Suppressor macrophage treated with lipopolysaccharide for 1 hour (primary cell): Measurements from ENCODE around the gene PEF1.

Source experiments
- DNase-seq, 3 donors: peaks; one replicate each; pipeline ENCODE4 v3.0.0-alpha.2; 2020 to 2022

PEF1 gene

DNA sequence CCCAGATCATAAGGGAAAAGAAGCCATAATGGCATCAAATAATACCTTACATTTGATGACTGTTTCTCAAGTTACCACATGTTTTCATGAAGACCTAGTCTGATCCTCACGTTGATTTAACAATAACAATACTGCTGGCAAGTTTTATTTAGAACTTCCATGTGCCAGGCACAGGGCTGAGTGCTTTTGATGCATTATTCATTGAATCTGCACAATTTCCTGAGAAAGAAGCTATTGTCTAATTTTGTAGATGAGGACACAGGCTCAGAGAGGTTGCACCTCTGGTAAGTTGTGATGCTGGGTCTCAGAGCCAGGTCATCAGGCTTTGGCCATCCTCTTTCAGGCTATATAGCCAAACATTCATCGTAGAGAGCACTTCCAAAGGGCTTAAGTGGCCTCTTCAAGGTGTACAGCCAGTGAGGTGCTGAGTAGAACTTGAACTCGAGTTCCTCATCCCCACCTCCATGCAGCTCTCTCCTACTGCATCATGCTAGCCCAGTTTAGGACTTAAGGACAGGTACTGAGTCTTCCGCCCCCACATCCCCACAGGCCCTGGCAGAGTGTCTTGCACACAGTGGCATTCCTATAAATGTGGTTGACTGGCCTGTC, 8.3 kb upstream of the PEF1 start:
- no peak for DNase-seq

GRCh38 chr1:31651766-31652165, 7.1 kb upstream of the PEF1 start:
- no peak for DNase-seq

DNA sequence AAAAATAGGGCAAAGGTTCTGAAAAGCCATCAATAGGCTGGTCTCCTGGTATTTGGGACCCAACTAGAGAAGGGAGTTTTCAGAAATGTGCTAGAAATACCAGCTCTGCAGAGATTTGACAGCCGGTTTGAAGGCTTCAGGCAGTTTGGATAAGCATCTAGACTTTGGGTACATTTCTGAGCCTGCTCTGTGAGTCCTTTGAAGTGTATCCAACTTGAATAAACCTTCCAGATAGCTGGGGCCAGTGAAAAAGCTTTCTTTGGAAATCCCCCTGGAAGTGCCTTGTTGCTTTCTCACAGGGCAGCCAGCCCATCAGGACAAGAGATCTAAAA, 6.4 kb upstream of the PEF1 start:
- peak in 1 of 3 donors; percentile 17 for DNase-seq

GRCh38 chr1:31650161-31651088, 5.7 kb upstream of the PEF1 start:
- DNase-seq = no peak

DNA sequence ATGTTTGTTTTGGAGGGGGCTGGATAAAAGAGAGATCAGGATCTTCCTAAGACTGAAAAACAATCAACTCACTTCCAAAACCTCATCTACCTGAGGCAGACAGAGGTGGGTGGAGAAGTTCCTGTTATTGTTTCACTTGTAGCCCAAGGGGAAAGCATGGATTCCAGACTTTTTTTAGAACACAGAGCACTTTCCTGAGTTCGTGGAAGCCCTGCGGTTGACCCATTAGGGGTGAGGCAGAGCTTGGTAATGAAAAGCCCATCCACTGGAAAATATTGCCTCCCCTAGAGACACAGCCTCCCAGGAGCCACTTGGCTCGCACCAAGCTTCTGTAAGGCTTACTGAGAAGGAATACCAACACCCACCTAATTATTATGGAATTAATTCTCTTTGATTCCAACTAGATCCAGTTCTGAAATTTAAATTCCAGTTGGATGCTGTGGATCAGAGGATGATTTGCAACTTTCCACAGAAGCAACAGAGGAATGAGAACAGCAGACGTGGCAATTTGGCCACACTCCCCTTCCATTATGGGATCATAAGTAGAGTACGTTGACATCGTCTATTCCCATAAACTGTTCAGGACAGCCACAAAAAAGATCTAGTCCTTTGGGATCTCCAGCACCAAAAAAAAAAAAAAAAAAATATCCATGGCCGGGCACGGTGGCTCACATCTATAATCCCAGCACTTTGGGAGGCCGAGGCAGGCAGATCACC, 4.1 kb upstream of the PEF1 start:
- DNase-seq = no peak

- DNase-seq = no peak
Observed at GRCh38 chr1:31648190-31648589, 3.5 kb upstream of the PEF1 start.

- DNase-seq = no peak
Observed at GRCh38 chr1:31647106-31647505, 2.4 kb upstream of the PEF1 start.

GRCh38 chr1:31646259-31646960, 1.7 kb upstream of the PEF1 start:
- no peak for DNase-seq

GRCh38 chr1:31645274-31645568, 545 bp upstream of the PEF1 start:
- no peak for DNase-seq

DNA sequence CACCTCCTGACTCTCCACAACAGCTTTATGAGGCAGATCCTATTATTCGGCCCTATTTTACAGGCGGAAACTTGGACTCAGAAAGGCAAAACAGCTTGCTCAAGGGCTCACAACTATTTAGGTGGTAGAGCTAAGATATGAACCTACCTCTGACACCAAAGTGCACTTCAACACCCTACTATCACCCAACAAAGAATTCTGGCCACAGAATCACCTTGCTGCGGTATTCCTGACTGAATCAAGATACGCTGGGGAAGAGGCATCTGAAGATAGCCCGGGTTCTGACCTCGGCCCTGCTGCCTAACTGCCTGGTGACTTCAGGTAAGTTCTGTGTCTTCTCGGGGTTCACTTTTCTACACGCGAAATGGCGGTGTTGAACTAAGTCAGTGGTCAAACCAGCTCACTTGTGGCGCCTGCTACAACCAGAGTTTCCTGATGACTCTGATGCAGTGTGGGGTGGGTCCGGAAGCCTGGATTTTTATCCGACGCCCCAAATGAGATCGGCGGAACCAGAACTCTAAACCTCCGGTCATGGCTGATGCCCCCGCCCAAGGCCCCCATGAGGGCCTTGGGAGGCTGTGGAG, 608 bp downstream of the PEF1 start:
- no peak for DNase-seq

GRCh38 chr1:31642897-31643296, 1.8 kb downstream of the PEF1 start:
- DNase-seq = no peak

- no peak for DNase-seq
Observed at GRCh38 chr1:31642366-31642765, 2.3 kb downstream of the PEF1 start.

DNA sequence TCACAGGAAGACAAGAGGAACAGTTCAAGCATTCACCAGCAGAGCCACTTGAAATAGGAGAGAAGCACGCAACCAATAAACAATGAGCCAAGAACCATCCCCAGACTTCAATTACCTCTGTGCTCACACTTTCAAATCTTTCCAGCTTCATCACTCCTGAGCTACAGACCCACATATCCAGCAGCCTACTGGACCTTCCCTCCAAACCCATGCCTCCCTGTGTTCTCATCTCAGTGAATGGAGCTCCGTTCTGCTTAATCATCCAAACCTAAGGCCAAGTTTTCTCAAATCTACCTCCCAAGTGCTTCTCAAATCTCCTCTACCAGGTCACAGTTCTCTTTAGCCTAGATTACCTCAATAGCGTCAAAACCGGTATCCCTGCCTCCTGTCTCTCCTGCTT, 3.7 kb downstream of the PEF1 start:
- no peak for DNase-seq

DNA sequence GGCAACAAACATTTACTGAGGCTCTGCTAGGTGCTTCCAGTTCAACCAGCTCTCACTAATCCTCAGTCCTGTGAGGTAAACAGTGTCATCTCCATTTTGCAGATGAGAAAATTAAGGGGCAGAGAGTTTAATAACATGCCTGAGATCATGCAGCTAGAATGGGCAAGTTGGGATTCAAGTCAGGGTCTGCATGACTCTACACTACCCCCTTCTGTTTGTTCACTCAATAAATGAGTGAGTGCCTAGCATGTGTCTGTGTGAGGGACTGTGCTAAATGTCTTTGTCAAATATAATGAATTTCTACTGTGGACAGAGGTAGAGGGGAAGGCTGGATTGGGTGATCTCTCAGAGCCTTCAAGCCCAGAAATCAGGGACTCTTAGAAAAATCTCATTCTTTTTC, 4.5 kb downstream of the PEF1 start:
- no peak for DNase-seq

GRCh38 chr1:31639543-31639942, 5.1 kb downstream of the PEF1 start:
- DNase-seq = peak; percentile 59 to 82 (median 78)

DNA sequence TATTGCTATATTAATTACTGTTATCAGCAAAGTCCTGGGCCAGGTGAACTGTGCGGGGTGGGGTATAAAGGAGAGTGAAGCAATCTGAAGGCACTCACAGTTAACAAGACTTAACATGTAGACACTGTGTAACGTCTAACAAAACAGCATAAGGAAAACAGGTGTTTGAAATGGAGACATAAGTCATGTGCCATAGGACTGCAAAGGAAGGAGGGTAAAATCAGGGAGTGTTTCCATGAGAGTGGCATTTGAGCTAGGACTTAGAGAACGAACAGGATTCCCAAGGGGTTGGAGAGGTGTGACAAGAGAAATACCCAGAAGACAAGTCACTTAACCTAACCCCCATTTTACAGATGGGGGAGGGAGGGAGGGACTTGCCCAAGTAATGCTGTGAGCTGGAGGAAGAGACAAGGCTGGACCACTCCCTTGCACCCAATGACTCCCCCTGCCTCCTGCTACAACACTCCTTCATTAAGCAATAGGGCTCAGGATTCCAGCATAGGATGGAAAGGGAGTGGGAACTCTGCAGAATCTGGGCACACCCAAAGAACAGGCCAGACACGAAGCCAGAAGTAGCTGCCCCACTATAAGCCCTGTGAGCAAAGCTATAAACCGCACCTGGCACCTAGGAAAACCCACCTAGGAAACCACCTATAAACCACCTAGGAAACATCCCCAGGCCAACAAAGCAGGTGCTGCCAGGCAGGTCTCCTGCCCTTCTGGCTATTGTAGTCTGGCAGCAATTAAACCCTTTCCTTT, 6.6 kb downstream of the PEF1 start:
- no peak for DNase-seq

DNA sequence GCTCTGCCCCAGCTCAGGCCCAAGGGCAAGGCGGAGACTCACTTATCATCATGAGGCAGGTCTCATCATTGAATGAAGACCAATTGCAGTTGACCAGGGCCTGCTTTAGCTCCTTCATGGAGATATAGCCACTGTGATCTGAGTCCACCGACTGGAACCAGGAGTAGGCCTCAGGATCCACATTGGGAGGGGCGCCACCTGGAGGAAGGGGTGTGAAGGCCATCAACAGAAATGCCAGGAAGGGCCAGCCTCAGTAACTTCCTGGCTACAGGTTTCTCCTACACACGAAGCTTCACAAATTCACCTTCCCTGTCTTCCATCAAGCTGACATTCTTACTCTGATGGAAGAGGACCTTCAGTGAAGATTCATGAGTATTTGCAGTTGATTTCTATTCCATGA, 11.6 kb downstream of the PEF1 start:
- DNase-seq = peak; percentile 44 to 69 (median 55)

GRCh38 chr1:31632649-31633048, 12.0 kb downstream of the PEF1 start:
- DNase-seq = no peak

- DNase-seq = no peak
Observed at GRCh38 chr1:31628931-31629556, 15.6 kb downstream of the PEF1 start.

DNA sequence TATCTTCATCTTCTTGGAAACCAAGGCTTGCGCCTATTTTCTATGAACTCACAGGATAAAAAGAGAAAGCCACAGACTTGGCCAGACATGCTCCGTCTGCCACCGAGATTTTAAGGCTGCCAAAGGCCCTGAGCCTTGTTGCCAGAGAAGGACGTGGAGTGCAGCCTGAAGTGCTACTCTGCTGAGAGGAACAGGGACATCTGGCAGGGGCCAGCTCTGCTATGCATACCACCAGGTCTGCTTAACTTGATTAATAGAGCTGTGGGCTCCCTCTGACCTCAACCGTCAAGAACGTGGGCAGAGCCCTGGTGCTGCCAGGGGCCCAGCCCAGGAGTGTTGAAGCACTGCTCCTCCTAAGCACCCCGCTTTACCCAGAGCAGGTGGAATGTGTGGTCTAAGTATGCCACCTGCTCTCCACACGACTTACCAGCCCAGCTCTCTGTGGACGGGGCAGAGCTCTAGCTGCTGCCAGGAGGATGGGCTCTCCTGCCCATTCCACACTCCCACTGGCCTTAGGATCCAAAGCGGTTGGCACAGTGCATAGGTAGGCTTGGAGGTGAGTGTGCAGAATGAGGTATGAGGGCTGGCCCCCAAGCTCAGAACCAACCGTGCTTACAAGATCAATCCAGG, 16.6 kb downstream of the PEF1 start:
- DNase-seq = no peak

DNA sequence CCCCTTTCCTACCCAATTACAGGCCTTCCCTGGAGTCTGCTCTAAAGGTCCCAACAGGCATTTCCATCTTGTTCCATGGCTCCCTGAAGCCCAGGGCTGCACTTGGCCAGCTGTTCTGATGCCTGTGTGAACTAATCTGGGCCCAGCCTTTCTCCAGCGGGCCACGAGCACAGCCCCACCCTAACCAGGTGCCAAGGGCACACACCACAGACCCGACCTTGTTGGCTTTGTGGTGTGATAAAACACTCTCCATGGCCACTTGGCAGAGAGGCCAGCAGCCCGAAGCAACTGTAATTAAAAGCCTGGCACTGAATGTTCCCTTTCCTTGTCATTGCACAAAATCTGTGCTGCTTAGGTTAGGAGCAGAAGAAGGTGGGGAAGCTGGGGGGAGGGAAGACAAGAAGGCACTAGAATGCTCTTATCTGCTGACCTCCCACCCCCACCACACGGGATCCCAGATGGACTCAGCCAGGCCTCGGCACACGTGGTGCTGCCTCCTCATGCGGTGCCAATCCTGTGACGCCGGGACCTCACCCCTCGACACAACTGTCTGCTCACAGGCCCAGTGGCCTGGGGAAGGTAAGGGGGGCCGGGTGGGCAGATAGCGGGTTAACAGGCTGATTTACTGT, 17.3 kb downstream of the PEF1 start:
- DNase-seq = no peak
